GM12864 (cell line): ENCODE data around the gene AQP3.

Experiments
- DNase-seq: peaks from one replicate; pipeline ENCODE4 v3.0.0-alpha.2; 2011; ENCODE audit warnings: low read depth
- H3K4me3 ChIP-seq: 2 replicates; pipeline ENCODE4 v1.5.1; 2011; ENCODE audit warnings: mild to moderate bottlenecking, low read depth, low read length, control low read depth
- TF ChIP-seq, protein P1 (sequence below): IDR thresholded peaks from 2 replicates; pipeline ENCODE4 v1.5.1; 2011; ENCODE audit warnings: low read depth, mild to moderate bottlenecking, moderate library complexity, low read length, control low read depth, inconsistent platforms; ENCODE audit errors: missing control alignments

The AQP3 gene

DNA sequence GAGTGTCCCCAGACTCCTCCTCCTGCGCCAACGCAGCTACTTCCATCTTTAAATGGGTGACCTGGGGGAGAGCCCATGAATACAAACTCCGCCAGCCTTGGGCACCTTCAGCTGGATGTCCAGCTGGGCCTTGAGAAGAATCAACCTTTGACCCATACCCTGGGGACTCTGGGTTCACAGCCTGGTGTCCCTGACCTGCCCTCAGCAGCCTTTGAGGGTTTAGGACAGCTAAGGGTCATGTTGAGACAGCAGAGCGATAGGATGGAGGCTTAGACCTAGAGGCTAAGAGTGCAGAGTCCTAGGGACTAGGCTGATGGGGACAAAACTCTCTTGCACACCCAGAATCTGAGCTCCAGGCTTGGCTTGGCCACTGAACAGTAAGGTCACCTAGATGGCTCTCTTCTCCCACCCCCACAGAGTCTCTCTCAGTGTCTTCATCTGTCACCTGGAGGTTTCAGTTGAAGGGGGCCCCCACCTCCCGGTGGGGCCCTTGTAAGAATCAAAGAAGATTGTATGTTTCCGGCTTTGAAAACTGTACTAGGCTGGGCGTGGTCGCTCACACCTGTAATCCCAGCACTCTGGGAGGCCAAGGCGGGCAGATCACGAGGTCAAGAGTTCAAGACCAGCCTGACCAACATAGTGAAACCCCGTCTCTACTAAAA lies 6.7 kb upstream of the AQP3 start:
- no peak for DNase-seq
- H3K4me3 ChIP-seq: no peak overlapping the region
- TF ChIP-seq, protein P1, sequence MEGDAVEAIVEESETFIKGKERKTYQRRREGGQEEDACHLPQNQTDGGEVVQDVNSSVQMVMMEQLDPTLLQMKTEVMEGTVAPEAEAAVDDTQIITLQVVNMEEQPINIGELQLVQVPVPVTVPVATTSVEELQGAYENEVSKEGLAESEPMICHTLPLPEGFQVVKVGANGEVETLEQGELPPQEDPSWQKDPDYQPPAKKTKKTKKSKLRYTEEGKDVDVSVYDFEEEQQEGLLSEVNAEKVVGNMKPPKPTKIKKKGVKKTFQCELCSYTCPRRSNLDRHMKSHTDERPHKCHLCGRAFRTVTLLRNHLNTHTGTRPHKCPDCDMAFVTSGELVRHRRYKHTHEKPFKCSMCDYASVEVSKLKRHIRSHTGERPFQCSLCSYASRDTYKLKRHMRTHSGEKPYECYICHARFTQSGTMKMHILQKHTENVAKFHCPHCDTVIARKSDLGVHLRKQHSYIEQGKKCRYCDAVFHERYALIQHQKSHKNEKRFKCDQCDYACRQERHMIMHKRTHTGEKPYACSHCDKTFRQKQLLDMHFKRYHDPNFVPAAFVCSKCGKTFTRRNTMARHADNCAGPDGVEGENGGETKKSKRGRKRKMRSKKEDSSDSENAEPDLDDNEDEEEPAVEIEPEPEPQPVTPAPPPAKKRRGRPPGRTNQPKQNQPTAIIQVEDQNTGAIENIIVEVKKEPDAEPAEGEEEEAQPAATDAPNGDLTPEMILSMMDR: no peak

DNA sequence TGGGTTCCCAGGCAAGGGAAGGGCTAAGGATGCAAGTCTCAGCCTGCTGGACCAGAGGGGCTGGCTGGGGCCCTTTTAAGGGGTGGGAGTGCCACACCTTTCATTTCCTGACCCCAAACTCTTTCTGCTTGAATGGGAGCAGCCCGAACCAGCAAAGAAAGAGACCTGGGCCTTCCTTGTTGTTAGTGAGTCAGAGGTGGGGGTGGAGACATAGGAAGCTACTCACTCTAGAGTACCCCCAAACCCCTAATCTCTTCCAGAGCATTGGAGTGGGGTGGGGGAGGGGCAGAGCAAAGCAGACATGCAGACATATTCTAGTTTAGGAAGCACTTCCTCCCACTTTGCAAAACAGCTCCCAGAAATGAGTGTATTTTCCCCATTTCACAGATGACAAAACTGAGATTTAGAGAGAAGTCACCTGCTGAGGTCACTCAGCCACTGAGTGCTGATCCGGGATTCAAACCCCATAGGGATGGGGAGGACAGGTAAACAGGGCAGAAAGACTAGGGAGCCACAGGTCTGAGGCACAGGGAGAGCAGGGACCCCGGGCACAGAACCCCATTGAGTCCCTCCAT lies 6.0 kb upstream of the AQP3 start:
- H3K4me3 ChIP-seq: no peak overlapping the region
- TF ChIP-seq, protein P1: no peak
- DNase-seq: no peak

GRCh38 chr9:33452828-33453271 lies 5.5 kb upstream of the AQP3 start:
- no peak overlapping the region for H3K4me3 ChIP-seq
- TF ChIP-seq, protein P1: peak; percentile 87
- no peak for DNase-seq

- DNase-seq: no peak
- no peak overlapping the region for H3K4me3 ChIP-seq
- TF ChIP-seq, protein P1: no peak
Measured at GRCh38 chr9:33450621-33451146, 3.3 kb upstream of the AQP3 start.

DNA sequence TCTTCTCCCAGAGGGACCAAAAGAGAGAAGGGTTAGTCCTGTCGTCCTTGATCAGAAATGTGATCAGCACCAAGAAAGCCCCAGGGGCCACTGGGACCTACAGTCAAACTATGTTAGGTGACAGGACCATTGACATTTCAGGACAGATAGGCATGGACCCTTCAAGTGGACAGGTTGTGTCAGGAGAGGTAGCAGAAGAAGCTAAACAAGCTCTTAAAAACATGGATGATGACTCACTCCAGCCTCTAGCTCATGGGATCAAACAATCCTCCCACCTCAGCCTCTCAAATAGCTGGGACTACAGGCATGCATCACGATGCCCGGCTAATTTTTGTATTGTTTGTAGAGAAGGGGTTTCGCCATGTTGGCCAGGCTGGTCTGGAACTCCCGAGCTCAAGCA lies 2.3 kb upstream of the AQP3 start:
- TF ChIP-seq, protein P1: no peak
- DNase-seq: no peak
- no peak overlapping the region for H3K4me3 ChIP-seq

GRCh38 chr9:33447799-33448553 lies 583 bp upstream of the AQP3 start:
- H3K4me3 ChIP-seq: peak overlapping the region; percentile 11; the same call in 1 of the 2 replicates
- no peak for DNase-seq
- TF ChIP-seq, protein P1: no peak
